ENCODE results near the gene AKNAD1.

GRCh38 chr1:108791790-108792189, 65.1 kb downstream of the AKNAD1 start:
- TF ChIP-seq CTCF (IDR thresholded peaks at IDR 0.05) (no peak), POLR2A (IDR thresholded peaks at IDR 0.05) (no peak)
